GM19035 (cell line): ENCODE data around the gene PPP6R1.

Source experiments
- ATAC-seq: cut with Tn5 transposase; IDR thresholded peaks from one replicate; pipeline ENCODE4 v1.9.1; 2021; ENCODE audit not compliant: unreplicated experiment

Gene PPP6R1

GRCh38 chr19:55189403-55189835 is 69.4 kb downstream of the PPP6R1 start:
- no peak for ATAC-seq

GRCh38 chr19:55188625-55189024 is 70.2 kb downstream of the PPP6R1 start:
- no peak for ATAC-seq

- no peak for ATAC-seq
These were observed 72.7 kb downstream of the PPP6R1 start for GRCh38 chr19:55186080-55186479.

GRCh38 chr19:55181740-55182139 is 77.1 kb downstream of the PPP6R1 start:
- ATAC-seq, result no peak
